ENCODE measurements around the gene TTLL1.

The TTLL1 gene

GRCh38 chr22:43036282-43036829 lies 52.8 kb downstream of the TTLL1 start:
- TF ChIP-seq CTCF (IDR thresholded peaks at IDR 0.05): no peak

GRCh38 chr22:43035250-43035649 lies 53.9 kb downstream of the TTLL1 start:
- TF ChIP-seq CTCF (IDR thresholded peaks at IDR 0.05): no peak

- no peak for TF ChIP-seq CTCF (IDR thresholded peaks at IDR 0.05)
Measured at GRCh38 chr22:43031617-43032016, 57.6 kb downstream of the TTLL1 start.

- no peak for TF ChIP-seq CTCF (IDR thresholded peaks at IDR 0.05)
Measured at GRCh38 chr22:43018615-43019014, 70.6 kb downstream of the TTLL1 start.

GRCh38 chr22:43017525-43018460 lies 71.4 kb downstream of the TTLL1 start:
- TF ChIP-seq CTCF (IDR thresholded peaks at IDR 0.05): no peak

- no peak for TF ChIP-seq CTCF (IDR thresholded peaks at IDR 0.05)
Measured at GRCh38 chr22:43015677-43016042, 73.5 kb downstream of the TTLL1 start.

GRCh38 chr22:43014869-43015676 lies 74.1 kb downstream of the TTLL1 start, which contains the start of gene PACSIN2:
Gene PACSIN2, minus strand, starts transcription at chr22:43015149. Its CDS starts 103,069 bp downstream, at chr22:42912080.
- no peak for TF ChIP-seq CTCF (IDR thresholded peaks at IDR 0.05)

All from LNCAP (cell line).